ENCODE measurements around the gene ITGBL1.

ITGBL1 gene

DNA sequence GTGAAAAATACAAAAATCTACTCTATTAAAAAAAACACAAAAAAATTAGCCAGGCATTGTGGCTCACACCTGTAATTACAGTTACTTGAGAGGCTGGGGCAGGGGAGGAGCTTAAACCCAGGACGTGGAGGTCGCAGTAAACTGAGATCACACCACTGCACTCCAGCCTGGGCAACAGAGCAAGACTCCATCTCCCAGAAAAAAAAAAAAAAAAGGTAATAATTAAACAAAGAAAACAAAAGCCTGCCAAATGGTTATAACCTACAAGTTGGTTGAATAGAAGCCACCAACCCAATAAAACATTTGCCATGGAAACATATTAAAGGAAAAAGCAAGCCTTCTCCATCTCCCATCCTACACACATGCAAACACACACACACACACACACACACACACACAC lies 255.2 kb downstream of the ITGBL1 start:
- no peak for DNase-seq

DNA sequence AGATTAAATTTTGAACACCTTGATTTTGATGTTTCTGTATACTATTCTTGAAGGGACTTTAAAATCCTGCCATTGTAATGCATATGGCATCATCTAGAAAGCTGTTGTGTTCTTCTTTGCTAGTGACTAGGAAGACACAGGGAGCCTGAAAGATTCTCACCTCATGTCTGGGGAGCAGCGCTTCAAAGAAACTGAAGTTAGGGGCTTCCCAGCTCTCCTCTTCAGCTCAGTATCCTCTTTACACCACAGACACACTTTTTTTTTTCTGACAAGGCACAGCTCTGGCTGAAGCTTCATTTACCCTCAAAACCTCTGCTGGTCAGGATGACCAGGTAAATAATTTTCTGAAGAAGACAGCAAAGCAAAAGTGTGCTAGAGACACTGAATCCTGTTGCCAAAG lies 255.6 kb downstream of the ITGBL1 start:
- no peak for DNase-seq

- peak; percentile 46 for DNase-seq
Observed at GRCh38 chr13:101709952-101710351, 257.5 kb downstream of the ITGBL1 start.

DNA sequence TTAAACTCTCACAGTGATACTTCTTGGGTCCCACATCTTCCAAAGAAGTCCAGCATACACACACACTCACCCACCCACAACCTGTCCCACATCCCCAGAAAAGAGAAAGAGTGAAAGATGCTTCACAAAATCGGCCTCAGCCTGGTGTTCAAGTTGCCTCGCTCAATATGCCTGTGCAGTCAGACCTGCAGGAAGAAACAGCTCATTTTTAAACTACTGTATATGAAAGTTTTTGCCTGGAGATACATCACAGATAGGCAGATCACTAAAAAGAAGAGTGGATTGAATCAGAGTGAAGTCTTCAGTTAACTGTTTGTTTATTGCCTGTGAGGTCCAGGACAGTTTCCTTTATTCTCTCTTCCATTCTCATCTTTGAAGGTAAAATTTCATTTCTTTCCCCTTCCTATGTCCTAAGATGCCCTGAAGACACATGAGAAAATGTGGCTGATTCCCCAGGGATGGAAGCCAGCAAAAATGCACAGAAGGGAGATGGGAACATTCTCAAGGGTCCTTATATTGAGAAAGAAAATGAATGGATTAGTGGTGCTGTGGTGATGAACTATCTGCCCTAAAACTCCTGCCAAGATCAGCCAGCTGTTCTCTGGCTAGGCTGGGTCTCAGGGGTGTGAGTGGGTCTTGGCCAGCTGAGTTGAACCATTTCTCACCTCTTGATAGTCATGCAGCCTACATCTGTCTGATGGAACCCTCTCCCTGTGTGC lies 259.0 kb downstream of the ITGBL1 start:
- DNase-seq: no peak

DNA sequence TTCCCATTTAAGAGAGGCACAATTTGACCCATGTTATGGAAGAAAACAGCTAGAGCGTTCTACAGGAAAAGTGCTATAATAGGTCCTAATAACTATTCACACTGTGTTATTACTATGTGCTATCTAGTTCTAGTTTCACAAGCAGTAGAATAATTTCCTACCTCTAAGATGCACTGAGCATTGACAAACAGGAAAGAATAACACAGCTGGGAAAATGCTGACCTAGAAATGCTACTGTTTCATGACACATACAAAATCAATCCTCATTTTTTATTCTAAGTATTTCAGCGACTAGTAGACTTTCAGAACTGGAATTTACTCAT lies 259.5 kb downstream of the ITGBL1 start:
- DNase-seq: no peak

DNA sequence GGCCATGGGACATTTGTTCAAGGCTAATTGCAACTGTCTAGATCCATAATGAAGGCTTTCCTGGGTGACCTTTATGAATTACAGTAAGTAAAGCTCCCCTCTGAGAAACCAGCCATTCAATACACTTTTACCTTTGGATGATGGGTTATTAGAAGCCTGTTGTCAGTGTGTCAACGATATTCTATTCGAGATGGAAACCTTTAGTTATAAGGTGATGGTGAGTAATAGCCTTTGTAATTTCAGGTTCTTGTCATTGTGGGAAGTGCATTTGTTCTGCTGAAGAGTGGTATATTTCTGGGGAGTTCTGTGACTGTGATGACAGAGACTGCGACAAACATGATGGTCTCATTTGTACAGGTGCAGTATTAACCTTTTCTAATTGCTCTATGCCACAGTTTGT lies 261.7 kb downstream of the ITGBL1 start:
- no peak for DNase-seq

GRCh38 chr13:101717353-101717752 lies 264.9 kb downstream of the ITGBL1 start:
- DNase-seq: no peak

- DNase-seq: no peak
Observed at GRCh38 chr13:101718496-101718895, 266.0 kb downstream of the ITGBL1 start.

DNA sequence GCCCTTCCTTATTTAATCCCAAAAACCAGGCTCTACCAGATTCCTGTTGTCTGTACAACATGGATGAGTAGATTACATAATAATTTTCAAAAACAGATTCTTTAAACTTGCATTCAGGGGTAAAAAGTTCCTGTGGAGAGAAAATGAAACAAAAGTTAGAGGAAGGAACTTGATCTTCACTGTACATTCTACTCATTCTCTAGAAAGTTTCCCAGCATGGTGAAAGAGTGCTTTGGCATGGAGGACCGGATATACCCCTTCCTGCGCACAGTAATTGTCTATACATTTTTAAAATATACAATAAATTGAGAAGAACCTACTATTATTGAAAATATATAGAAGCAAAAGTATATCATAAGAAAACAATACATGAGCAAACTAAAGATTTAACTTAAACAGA lies 274.2 kb downstream of the ITGBL1 start:
- DNase-seq: no peak

DNA sequence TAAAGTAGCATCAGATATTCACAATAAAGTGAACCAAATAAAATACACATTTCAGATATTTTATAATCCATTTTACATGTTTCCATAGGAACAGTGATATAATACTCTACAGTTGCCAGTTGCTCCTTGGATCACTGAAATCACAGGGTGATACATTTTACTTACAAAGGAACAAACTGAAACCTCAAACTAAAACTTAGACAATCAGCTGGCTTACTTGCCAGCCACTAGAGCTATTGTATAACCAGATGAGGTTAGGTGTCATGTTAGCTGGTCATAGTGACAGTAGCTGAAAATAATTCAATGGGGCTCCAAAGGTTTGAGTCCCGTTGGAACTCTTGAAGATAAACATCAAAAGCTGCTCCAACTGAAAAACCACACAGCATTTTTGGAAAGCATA lies 274.6 kb downstream of the ITGBL1 start:
- no peak for DNase-seq

DNA sequence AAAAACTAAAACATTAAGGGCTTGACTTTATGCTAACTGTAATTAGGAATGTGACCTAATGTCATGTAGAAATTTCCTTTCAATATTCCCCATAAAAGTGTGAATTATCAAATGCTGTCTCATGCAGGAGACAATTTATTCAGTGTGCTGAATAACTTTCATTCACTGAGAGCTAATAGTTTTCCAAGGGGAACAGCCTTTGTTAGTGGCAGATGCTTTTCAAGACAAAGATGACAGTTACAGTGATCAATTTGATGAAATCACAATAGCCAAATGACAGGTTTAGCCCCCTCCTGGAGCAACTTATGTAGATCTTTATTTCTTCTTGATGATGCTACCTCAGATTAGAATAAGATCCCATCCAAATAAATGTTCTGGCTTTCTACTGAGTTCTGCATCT lies 275.5 kb downstream of the ITGBL1 start:
- no peak for DNase-seq

DNA sequence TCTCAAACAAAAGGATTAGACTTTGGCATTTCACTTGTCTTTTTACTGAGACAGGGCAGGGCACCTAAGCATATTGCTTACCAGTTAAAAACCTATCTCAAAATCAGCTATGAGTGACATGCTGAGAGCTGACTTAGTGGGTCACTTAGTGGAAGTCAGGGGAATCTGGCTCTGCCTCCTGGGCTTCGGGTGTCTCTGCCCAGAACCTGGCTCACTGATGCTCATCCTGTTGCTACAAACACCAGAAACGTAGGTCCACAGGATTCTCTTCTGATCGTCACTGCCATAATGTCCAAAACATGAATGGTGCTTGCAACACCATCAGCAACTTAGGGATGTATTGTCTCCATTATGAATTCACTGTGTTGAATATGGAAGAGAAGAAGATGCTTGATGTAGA lies 276.1 kb downstream of the ITGBL1 start:
- DNase-seq: no peak

- no peak for DNase-seq
Observed at GRCh38 chr13:101730420-101731000, 278.0 kb downstream of the ITGBL1 start.

GRCh38 chr13:101736566-101736965 lies 284.1 kb downstream of the ITGBL1 start:
- peak; percentile 78 for DNase-seq

DNA sequence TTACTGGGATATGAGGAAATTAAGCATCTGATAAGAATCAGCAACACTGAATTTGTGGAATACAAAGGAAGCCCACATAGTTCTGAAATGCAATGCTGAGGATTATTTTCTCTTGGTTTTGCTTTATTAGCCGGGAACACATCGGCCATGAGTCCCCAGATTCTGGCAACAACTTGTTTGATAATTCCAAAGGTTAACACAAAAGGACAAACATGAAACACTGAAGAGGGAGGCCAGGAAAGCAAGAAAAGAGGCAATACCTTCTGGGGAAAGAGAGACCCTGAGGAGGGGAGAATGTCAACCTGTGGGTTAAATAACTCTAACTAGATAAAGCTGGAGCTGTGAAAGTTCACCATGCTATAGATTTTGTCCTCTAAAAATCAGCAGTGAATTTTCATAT lies 285.9 kb downstream of the ITGBL1 start:
- no peak for DNase-seq

GRCh38 chr13:101739382-101740178 lies 287.1 kb downstream of the ITGBL1 start:
- no peak for DNase-seq

DNA sequence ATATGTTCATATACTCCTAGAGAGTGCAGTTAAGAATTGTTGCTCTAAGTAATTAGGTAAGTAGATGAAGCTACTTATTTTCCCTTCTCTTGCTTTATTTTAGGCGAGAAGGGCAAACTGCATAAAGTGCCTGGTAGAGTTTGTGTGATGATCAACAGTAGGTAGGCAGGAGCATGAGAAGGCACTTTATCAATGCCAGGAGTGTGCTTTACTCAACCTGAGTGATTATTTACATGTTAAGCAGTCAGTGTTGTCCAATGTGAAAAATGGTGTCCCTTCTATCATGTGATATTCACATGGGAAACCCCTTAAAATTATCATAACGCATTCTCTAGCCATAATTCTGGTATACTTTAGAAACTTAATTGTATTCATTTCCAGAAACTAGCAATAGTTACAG lies 294.0 kb downstream of the ITGBL1 start:
- DNase-seq: no peak

DNA sequence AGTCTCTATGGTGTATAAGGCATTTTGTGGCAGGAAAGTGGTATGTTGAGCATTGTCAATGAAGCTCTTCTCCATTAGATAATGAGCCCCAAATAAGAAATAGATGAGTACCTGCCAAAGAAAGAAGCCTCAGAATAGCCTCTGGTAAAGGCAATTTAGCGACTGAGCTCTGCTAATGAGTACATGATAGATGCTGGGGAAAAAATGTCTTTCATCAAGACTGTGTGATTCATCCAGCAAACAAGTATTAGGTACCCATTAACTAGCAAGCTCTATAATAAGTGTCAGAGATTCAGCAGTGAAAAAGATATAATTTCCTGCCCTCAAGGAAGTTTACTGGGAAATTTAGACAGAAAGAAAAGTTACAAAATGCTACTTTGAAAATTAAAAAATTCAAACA lies 294.6 kb downstream of the ITGBL1 start:
- peak; percentile 39 for DNase-seq

DNA sequence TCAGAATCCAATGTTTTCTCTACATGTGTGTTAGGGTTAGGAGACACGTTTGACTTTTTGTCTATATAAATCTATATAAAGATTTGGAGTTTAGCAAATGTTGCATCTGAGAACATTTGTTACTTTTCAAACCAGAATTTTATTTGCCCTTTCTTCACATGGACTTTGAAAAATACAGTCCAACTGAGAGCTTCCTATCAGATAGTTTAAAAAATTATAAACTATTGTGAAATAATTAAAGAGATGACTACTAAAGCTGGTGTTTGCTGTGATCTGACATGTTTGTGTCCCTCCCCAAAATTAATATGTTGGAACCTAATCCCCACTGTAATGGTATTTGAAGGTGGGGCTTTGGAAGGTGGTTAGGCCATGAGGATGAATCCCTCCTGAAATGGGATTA lies 297.1 kb downstream of the ITGBL1 start:
- no peak for DNase-seq

DNA sequence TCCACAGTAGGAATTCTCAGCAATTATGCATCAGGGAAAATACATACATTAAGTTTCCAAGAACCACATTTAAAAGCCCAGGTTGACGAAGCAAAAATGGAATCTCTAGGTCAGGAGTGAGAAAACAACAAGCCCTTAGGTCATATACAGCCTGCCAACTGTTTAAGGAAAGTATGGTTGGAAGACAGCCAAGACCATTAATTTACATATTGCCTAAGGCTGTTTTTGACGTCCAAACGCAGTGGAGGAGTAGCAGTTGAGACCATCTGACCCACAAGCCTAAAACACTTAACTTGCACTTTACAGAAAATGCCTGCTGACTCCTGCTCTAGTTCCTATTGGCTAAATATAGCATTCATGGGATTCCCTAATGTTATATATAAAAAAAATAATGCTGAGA lies 299.0 kb downstream of the ITGBL1 start:
- no peak for DNase-seq

DNA sequence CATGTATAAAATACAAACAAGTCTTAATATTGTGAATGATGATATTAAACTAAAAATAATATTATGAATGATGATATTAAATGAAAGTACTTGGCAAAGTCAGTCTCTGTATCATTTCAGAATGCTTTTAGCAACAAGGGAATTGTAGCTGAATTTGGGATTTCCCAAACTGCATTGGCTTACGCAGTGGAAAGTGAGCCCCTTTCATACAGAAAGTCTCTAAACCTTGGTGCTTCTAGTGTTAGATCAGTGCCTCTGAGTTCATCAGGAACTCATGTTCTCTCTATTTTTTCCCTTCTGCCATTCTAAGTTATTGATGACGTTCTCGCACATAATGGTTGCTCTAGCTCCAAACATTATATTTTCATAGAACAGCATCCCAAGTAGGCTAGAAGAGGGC lies 300.0 kb downstream of the ITGBL1 start:
- no peak for DNase-seq

DNA sequence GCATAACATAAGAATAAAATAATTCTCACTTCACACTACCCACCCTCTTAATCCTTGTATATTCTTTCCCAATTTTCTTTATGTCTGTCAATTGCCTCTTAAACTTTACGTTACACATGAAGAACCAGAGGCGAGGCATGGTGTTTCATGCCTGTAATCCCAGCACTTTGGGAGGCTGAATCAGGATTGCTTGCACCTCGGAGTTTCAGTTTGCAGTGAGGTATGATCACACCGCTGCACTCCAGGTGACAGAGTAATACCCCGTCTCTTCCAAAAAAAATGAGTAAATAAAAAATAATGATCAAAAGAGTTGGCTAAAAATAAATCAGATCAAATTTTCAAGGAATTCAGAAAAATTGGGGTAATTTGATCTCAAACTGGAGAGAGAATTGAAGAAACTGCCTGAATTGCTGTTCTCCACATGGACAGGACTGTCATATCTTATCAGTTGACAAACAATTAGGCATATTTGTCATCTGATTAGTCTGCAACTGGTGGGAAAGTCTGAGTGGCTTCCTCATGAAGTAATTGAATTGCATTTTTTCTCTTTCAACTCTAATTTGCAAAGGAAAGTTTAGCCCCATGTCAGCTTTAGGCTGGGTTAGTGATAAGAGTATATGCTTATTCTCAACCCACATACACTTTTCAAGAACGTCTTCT lies 302.9 kb downstream of the ITGBL1 start:
- DNase-seq: no peak

DNA sequence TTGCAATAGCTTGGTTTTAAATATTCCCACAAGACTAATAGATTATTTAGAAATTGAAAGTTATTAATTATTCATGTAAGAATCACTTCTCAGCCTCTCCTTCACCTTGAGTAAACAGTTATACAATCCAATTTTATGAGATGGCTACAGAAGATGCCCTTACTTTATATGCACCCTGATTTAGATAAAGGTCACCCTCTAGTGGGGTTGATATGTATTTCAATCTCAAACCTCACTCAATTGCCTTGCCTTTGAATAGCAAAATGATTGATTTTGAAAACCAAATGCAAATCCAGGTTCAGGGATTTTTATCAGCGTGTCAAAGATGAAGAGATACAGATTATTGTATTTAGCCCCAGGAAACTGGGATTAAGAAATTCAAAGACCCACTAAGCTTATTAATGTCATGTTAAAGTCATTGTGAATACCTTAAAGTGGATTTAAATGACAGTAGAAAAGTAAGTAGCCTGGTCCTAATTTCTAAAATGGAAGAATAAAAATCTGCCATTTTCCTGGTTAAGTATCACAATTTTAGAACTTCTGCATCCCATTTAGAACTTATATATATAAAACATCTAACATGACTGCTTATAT lies 305.1 kb downstream of the ITGBL1 start:
- DNase-seq: peak; percentile 48

Measured in DMS53 (cell line).